HepG2 (cell line): ENCODE data around the gene MARCHF2. TPM values are rescaled to one million over a fixed set of nuclear protein-coding genes. Genes with fewer than 3 reads are reported as not detected.

Experiments
- AKAP8 ChIP-seq: sonication (generic); formaldehyde crosslinking; IDR thresholded peaks from 2 replicates; pipeline ENCODE4 v1.5.1; 2020; ENCODE audit warnings: mild to moderate bottlenecking, missing genetic modification reagents
- BRF2 ChIP-seq: sonication (generic); formaldehyde crosslinking; IDR thresholded peaks from 2 replicates; pipeline ENCODE4 v1.8.1; 2022; ENCODE audit warnings: mild to moderate bottlenecking, missing genetic modification reagents
- CREM ChIP-seq, 2 experiments: sonication (generic) in 1 of 2; formaldehyde crosslinking in 1 of 2; IDR thresholded peaks; 2 replicates each; pipeline versions ENCODE4 v1.4.0 to v1.6.1; 2016 to 2020; ENCODE audit warnings: antibody characterized with exemption in 1 of 2, mild to moderate bottlenecking in 1 of 2, missing genetic modification reagents in 1 of 2
- GATAD1 ChIP-seq: IDR thresholded peaks from 2 replicates; pipeline ENCODE4 v1.6.1; 2016; ENCODE audit warnings: missing genetic modification reagents, missing compliant biosample characterization
- HOXA3 ChIP-seq: sonication (generic); formaldehyde crosslinking; IDR thresholded peaks from 2 replicates; pipeline ENCODE4 v1.5.0; 2020; ENCODE audit warnings: missing genetic modification reagents
- KLF9 ChIP-seq: IDR thresholded peaks from 2 replicates; pipeline ENCODE4 v1.6.1; 2016; ENCODE audit warnings: low read depth
- NCOA1 ChIP-seq: sonication (generic); formaldehyde crosslinking; IDR thresholded peaks from 2 replicates; pipeline ENCODE4 v1.9.0; 2021; ENCODE audit warnings: missing genetic modification reagents
- NFE2L2 ChIP-seq: fragments of 150-350 bp; IDR thresholded peaks from 2 replicates; pipeline ENCODE4 v1.6.1; 2014; ENCODE audit warnings: low read length
- POLR2G ChIP-seq: fragments of 200-400 bp; formaldehyde crosslinking; IDR thresholded peaks from 2 replicates; pipeline ENCODE4 v1.6.1; 2018; ENCODE audit warnings: mild to moderate bottlenecking, low read depth, low read length, moderate library complexity
- SAFB2 ChIP-seq: sonication (generic); formaldehyde crosslinking; IDR thresholded peaks from 2 replicates; pipeline ENCODE4 v1.5.1; 2020; ENCODE audit warnings: missing genetic modification reagents, low read depth, mild to moderate bottlenecking, borderline replicate concordance
- SP1 ChIP-seq, 2 experiments: fragments of 450-650 bp in 1 of 2; sonication (generic) in 1 of 2; formaldehyde crosslinking in 1 of 2; IDR thresholded peaks; 2 replicates each; pipeline versions ENCODE4 v1.4.0 to v1.6.1; 2016 to 2020; ENCODE audit warnings: missing genetic modification reagents in 1 of 2
- SP140L ChIP-seq: sonication (generic); formaldehyde crosslinking; IDR thresholded peaks from 2 replicates; pipeline ENCODE4 v1.4.0; 2020; ENCODE audit warnings: missing genetic modification reagents, borderline replicate concordance
- SUZ12 ChIP-seq: fragments of 150-350 bp; IDR thresholded peaks from 2 replicates; pipeline ENCODE4 v1.6.1; 2014; ENCODE audit warnings: low read depth, low read length
- TFAP4 ChIP-seq: sonication (generic); IDR thresholded peaks from 2 replicates; pipeline ENCODE4 v1.6.1; 2016; ENCODE audit warnings: low read depth, borderline replicate concordance
- ZBTB42 ChIP-seq: sonication (generic); formaldehyde crosslinking; IDR thresholded peaks from 2 replicates; pipeline ENCODE4 v1.5.0; 2020; ENCODE audit warnings: mild to moderate bottlenecking, missing genetic modification reagents
- ZMYM2 ChIP-seq: sonication (generic); formaldehyde crosslinking; IDR thresholded peaks from 2 replicates; pipeline ENCODE4 v1.8.0; 2022; ENCODE audit warnings: mild to moderate bottlenecking, missing genetic modification reagents
- ZNF3 ChIP-seq: IDR thresholded peaks from 2 replicates; pipeline ENCODE4 v1.7.0; 2017; ENCODE audit warnings: inconsistent platforms
- ZNF567 ChIP-seq: sonication (generic); formaldehyde crosslinking; IDR thresholded peaks from 2 replicates; pipeline ENCODE4 v1.8.1; 2023; ENCODE audit warnings: mild to moderate bottlenecking, missing genetic modification reagents, borderline replicate concordance
- ZNF772 ChIP-seq: sonication (generic); formaldehyde crosslinking; IDR thresholded peaks from 2 replicates; pipeline ENCODE4 v1.5.0; 2020; ENCODE audit warnings: mild to moderate bottlenecking, missing genetic modification reagents
- ZNF816 ChIP-seq: sonication (generic); formaldehyde crosslinking; IDR thresholded peaks from 2 replicates; pipeline ENCODE4 v1.8.0; 2022; ENCODE audit warnings: missing genetic modification reagents, mild to moderate bottlenecking, borderline replicate concordance
- polyA plus RNA-seq, 8 experiments: library from polyadenylated mRNA; depleted of rRNA in 3 of 8; stranded (reverse) in 7 of 8; unstranded in 1 of 8; fragments of >200 nt; fragmentation: Illumina TruSeq in 4 of 8; extraction: Trizol in 4 of 8; gene quantifications; 2 replicates each; pipeline versions ENCODE4 v1.2.1 to v1.2.3, GENCODE V29; 2011 to 2016; ENCODE audit warnings: low read depth in 4 of 8, missing spikeins in 1 of 8, mixed read lengths in 1 of 8; ENCODE audit not compliant: insufficient read depth in 1 of 8
- total RNA-seq, 5 experiments: library from RNA; depleted of rRNA; stranded (reverse); fragments of >200 nt; fragmentation: Illumina TruSeq; extraction: Trizol; gene quantifications; 2 replicates each; pipeline ENCODE4 v1.2.3, GENCODE V29; 2016; ENCODE audit warnings: low read depth in 1 of 5
- TF ChIP-seq, protein P1 (sequence below): sonication (generic); formaldehyde crosslinking; IDR thresholded peaks from 2 replicates; pipeline ENCODE4 v1.4.0; 2020; ENCODE audit warnings: missing genetic modification reagents
- TF ChIP-seq, protein P2 (sequence below): sonication (generic); formaldehyde crosslinking; IDR thresholded peaks from 2 replicates; pipeline ENCODE4 v1.9.0; 2022; ENCODE audit warnings: missing genetic modification reagents, mild to moderate bottlenecking, borderline replicate concordance
- TF ChIP-seq, protein P3 (sequence below): IDR thresholded peaks from 2 replicates; pipeline ENCODE4 v1.6.1; 2016

The MARCHF2 gene
- total and polyA plus RNA-seq, 2 of the 13 experiments (the other 11 are each of a cell fraction or from before 2014, with no cell fraction given) = 12.7 to 13.0 TPM

GRCh38 chr19:8363803-8364771 lies 49.0 kb upstream of the MARCHF2 start, which contains the start of gene ANGPTL4 (continued):
- no peak for TF ChIP-seq SAFB2 (CRISPR knock-in tag)
- TF ChIP-seq CREM (IDR thresholded peaks at IDR 0.05) = no peak
- no peak for TF ChIP-seq CREM (CRISPR knock-in tag; IDR thresholded peaks at IDR 0.05)
- no peak for TF ChIP-seq GATAD1 (CRISPR knock-in tag)
- peak; percentile 86; the same call in 1 of the 2 replicates for TF ChIP-seq TFAP4
- TF ChIP-seq, protein P1, sequence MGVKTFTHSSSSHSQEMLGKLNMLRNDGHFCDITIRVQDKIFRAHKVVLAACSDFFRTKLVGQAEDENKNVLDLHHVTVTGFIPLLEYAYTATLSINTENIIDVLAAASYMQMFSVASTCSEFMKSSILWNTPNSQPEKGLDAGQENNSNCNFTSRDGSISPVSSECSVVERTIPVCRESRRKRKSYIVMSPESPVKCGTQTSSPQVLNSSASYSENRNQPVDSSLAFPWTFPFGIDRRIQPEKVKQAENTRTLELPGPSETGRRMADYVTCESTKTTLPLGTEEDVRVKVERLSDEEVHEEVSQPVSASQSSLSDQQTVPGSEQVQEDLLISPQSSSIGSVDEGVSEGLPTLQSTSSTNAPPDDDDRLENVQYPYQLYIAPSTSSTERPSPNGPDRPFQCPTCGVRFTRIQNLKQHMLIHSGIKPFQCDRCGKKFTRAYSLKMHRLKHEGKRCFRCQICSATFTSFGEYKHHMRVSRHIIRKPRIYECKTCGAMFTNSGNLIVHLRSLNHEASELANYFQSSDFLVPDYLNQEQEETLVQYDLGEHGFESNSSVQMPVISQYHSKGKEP (CRISPR knock-in tag) = no peak
- 0 out of 2 replicates have a peak, but pooled peaks have one; percentile 14 for TF ChIP-seq KLF9
- peak; percentile 41; the same call in 1 of the 2 replicates for TF ChIP-seq HOXA3 (CRISPR knock-in tag)
- 0 out of 2 replicates have a peak, but pooled peaks have one; percentile 88 for TF ChIP-seq AKAP8 (CRISPR knock-in tag)
- TF ChIP-seq ZNF3 (CRISPR knock-in tag) = no peak
- TF ChIP-seq SP1 (IDR thresholded peaks at IDR 0.05) = no peak
- TF ChIP-seq SP1 (CRISPR knock-in tag; IDR thresholded peaks at IDR 0.05) = no peak
- TF ChIP-seq ZNF567 (CRISPR knock-in tag) = no peak
- TF ChIP-seq NCOA1 (CRISPR knock-in tag) = no peak
- no peak for TF ChIP-seq SP140L (CRISPR knock-in tag)
- 0 out of 2 replicates have a peak, but pooled peaks have one; percentile 19 for TF ChIP-seq ZNF772
- TF ChIP-seq, protein P2, sequence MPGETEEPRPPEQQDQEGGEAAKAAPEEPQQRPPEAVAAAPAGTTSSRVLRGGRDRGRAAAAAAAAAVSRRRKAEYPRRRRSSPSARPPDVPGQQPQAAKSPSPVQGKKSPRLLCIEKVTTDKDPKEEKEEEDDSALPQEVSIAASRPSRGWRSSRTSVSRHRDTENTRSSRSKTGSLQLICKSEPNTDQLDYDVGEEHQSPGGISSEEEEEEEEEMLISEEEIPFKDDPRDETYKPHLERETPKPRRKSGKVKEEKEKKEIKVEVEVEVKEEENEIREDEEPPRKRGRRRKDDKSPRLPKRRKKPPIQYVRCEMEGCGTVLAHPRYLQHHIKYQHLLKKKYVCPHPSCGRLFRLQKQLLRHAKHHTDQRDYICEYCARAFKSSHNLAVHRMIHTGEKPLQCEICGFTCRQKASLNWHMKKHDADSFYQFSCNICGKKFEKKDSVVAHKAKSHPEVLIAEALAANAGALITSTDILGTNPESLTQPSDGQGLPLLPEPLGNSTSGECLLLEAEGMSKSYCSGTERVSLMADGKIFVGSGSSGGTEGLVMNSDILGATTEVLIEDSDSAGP = peak; percentile 71
- TF ChIP-seq, protein P3, sequence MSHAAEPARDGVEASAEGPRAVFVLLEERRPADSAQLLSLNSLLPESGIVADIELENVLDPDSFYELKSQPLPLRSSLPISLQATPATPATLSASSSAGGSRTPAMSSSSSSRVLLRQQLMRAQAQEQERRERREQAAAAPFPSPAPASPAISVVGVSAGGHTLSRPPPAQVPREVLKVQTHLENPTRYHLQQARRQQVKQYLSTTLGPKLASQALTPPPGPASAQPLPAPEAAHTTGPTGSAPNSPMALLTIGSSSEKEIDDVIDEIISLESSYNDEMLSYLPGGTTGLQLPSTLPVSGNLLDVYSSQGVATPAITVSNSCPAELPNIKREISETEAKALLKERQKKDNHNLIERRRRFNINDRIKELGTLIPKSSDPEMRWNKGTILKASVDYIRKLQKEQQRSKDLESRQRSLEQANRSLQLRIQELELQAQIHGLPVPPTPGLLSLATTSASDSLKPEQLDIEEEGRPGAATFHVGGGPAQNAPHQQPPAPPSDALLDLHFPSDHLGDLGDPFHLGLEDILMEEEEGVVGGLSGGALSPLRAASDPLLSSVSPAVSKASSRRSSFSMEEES = no peak
- TF ChIP-seq ZBTB42 = 0 out of 2 replicates have a peak, but pooled peaks have one; percentile 32
- no peak for TF ChIP-seq SUZ12
- no peak for TF ChIP-seq BRF2 (CRISPR knock-in tag)
- no peak for TF ChIP-seq ZNF816 (CRISPR knock-in tag)
- TF ChIP-seq ZMYM2 (CRISPR knock-in tag) = 0 out of 2 replicates have a peak, but pooled peaks have one; percentile 52
- peak; percentile 82 for TF ChIP-seq POLR2G
- no peak for TF ChIP-seq NFE2L2
